Left forelimb (tissue), 1 donor: ENCODE measurements around the gene PALLD.

Experiments used
- DNase-seq: peaks from one replicate; pipeline ENCODE4 v3.0.0-alpha.2; 2018; ENCODE audit warnings: low spot score

Gene PALLD

GRCh38 chr4:168647646-168648375, 151.0 kb downstream of the PALLD start:
- DNase-seq = no peak

- no peak for DNase-seq
These were observed 151.6 kb downstream of the PALLD start for GRCh38 chr4:168648494-168648893.

- no peak for DNase-seq
These were observed 152.1 kb downstream of the PALLD start for GRCh38 chr4:168648929-168649328.

- DNase-seq = no peak
These were observed 154.5 kb downstream of the PALLD start for GRCh38 chr4:168651374-168651773.

GRCh38 chr4:168651864-168652263, 155.0 kb downstream of the PALLD start:
- DNase-seq = no peak

GRCh38 chr4:168652755-168653154, 155.9 kb downstream of the PALLD start:
- DNase-seq = no peak

- DNase-seq = no peak
These were observed 157.4 kb downstream of the PALLD start for GRCh38 chr4:168654104-168654847.

GRCh38 chr4:168654848-168655174, 158.0 kb downstream of the PALLD start:
- DNase-seq = no peak

- no peak for DNase-seq
These were observed 158.3 kb downstream of the PALLD start for GRCh38 chr4:168655182-168655581.

- DNase-seq = no peak
These were observed 159.3 kb downstream of the PALLD start for GRCh38 chr4:168656055-168656660.

GRCh38 chr4:168656946-168657473, 160.2 kb downstream of the PALLD start:
- DNase-seq = no peak

GRCh38 chr4:168658751-168659150, 161.9 kb downstream of the PALLD start:
- no peak for DNase-seq

- no peak for DNase-seq
These were observed 163.1 kb downstream of the PALLD start for GRCh38 chr4:168659741-168660465.

- no peak for DNase-seq
These were observed 165.6 kb downstream of the PALLD start for GRCh38 chr4:168662297-168662984.

- no peak for DNase-seq
These were observed 167.5 kb downstream of the PALLD start for GRCh38 chr4:168664242-168664891.

- no peak for DNase-seq
These were observed 169.7 kb downstream of the PALLD start for GRCh38 chr4:168666531-168666930.

- no peak for DNase-seq
These were observed 170.5 kb downstream of the PALLD start for GRCh38 chr4:168667376-168667775.

GRCh38 chr4:168667921-168668320, 171.1 kb downstream of the PALLD start:
- no peak for DNase-seq

- DNase-seq = no peak
These were observed 176.6 kb downstream of the PALLD start for GRCh38 chr4:168673476-168673875.

GRCh38 chr4:168674077-168674747, 177.4 kb downstream of the PALLD start:
- DNase-seq = no peak

- no peak for DNase-seq
These were observed 178.0 kb downstream of the PALLD start for GRCh38 chr4:168674866-168675265.
